HG03045 (cell line): Measurements from ENCODE around the gene AQP6.
A peak's percentile ranks its signal among the peaks of the same experiment; 100 is the strongest.

ENCODE experiments used
- ATAC-seq: cut with Tn5 transposase; IDR thresholded peaks from one replicate; pipeline ENCODE4 v1.9.1; 2021; ENCODE audit warnings: mild to moderate bottlenecking, moderate library complexity; ENCODE audit not compliant: unreplicated experiment

The AQP6 gene

GRCh38 chr12:49942921-49943624 lies 29.7 kb upstream of the AQP6 start:
- ATAC-seq = no peak

- no peak for ATAC-seq
These were observed 29.2 kb upstream of the AQP6 start for GRCh38 chr12:49943625-49943960.

- ATAC-seq = no peak
These were observed 28.7 kb upstream of the AQP6 start for GRCh38 chr12:49944046-49944445.

GRCh38 chr12:49944718-49945117 lies 28.0 kb upstream of the AQP6 start:
- no peak for ATAC-seq

- peak; percentile 66 for ATAC-seq
These were observed 27.2 kb upstream of the AQP6 start for GRCh38 chr12:49945394-49946080.

GRCh38 chr12:49946086-49946485 lies 26.7 kb upstream of the AQP6 start:
- ATAC-seq = no peak

GRCh38 chr12:49946497-49946896 lies 26.2 kb upstream of the AQP6 start:
- ATAC-seq = no peak

GRCh38 chr12:49947593-49948226 lies 25.0 kb upstream of the AQP6 start:
- ATAC-seq = no peak

GRCh38 chr12:49948866-49949845 lies 23.6 kb upstream of the AQP6 start:
- ATAC-seq = no peak

GRCh38 chr12:49949866-49950265 lies 22.9 kb upstream of the AQP6 start:
- ATAC-seq = no peak

- no peak for ATAC-seq
These were observed 22.2 kb upstream of the AQP6 start, which contains the start of gene AQP2 for GRCh38 chr12:49950273-49951251. Gene AQP2, plus strand, starts transcription at chr12:49950737. Its CDS starts 94 bp downstream, at chr12:49950831.

GRCh38 chr12:49951411-49952240 lies 21.1 kb upstream of the AQP6 start:
- no peak for ATAC-seq

GRCh38 chr12:49952391-49953055 lies 20.2 kb upstream of the AQP6 start:
- no peak for ATAC-seq

GRCh38 chr12:49953151-49953550 lies 19.6 kb upstream of the AQP6 start:
- no peak for ATAC-seq

GRCh38 chr12:49953961-49954846 lies 18.5 kb upstream of the AQP6 start:
- ATAC-seq = no peak

GRCh38 chr12:49954863-49955830 lies 17.6 kb upstream of the AQP6 start:
- ATAC-seq = no peak
